GM18868 (cell line): ENCODE results near the gene DTNBP1.

Source experiments
- ATAC-seq: cut with Tn5 transposase; IDR thresholded peaks from one replicate; pipeline ENCODE4 v1.9.1; 2021; ENCODE audit warnings: mild to moderate bottlenecking, moderate library complexity; ENCODE audit not compliant: unreplicated experiment

The DTNBP1 gene

GRCh38 chr6:15594512-15595259, 68.1 kb downstream of the DTNBP1 start:
- ATAC-seq: no peak

GRCh38 chr6:15593798-15594197, 69.0 kb downstream of the DTNBP1 start:
- ATAC-seq: no peak

GRCh38 chr6:15592610-15593009, 70.2 kb downstream of the DTNBP1 start:
- ATAC-seq: no peak

GRCh38 chr6:15588971-15589634, 73.7 kb downstream of the DTNBP1 start:
- no peak for ATAC-seq

DNA sequence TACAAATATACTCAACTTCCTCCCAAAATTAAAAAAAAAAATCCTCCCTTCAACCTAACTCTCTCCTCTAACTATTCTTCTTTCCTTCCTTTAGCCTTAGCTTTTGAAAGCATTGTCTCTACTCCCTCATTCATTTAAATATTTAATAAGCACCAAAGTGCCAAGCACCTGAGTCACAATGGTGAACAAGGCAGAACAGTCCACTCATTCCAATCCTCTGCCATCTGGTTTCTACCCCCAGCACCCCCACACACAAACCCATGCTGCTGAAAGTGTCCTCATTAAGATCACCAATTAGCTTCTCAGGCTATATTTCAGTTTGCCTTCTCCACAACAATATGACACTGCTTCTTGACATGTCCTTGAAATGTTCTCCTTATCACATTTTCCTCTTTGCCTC, 76.3 kb downstream of the DTNBP1 start:
- no peak for ATAC-seq

DNA sequence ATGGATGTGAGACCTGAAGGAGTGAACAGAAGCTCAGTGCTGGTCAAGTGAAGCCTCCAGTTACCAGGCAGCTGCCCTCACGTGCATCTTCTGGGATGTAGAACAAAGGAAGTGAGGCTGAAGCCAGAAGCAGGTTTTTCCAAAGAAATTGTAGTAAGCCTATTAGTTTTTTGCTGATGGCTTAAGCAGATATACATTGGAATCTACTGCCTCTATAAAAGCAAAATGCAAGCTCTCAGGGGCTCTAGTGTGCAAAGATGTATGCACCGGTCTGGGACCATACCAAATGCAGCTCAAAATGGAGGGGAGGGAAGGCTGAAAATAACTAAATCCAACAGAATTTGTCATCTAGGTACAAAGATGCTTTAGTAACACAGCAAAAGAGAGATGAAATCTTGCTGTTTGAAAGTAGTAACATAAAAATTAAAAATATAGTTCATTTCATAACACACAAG, 77.0 kb downstream of the DTNBP1 start:
- ATAC-seq: no peak

- no peak for ATAC-seq
Measured at GRCh38 chr6:15582499-15582898, 80.3 kb downstream of the DTNBP1 start.

DNA sequence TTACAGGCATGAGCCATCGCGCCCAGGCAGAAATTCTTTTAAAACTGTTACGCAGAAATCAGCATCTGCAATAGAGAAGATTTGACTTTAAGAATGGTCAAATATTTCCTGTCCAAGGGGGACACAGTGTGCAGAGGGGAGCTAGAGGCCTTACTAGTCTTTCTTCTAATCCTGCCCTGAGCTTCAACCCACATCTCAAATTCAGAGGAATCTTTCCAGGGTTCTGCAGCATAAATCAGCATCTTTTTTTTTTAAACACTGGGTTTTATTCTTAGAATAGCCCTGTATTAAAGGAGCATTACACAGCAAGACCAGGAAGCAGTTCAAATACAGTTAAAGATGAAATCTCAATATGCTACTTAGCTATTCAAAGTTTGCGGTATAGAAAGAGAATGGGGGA, 81.1 kb downstream of the DTNBP1 start:
- ATAC-seq: no peak

- ATAC-seq: no peak
Measured at GRCh38 chr6:15580326-15580725, 82.5 kb downstream of the DTNBP1 start.

- no peak for ATAC-seq
Measured at GRCh38 chr6:15578716-15579391, 84.0 kb downstream of the DTNBP1 start.

DNA sequence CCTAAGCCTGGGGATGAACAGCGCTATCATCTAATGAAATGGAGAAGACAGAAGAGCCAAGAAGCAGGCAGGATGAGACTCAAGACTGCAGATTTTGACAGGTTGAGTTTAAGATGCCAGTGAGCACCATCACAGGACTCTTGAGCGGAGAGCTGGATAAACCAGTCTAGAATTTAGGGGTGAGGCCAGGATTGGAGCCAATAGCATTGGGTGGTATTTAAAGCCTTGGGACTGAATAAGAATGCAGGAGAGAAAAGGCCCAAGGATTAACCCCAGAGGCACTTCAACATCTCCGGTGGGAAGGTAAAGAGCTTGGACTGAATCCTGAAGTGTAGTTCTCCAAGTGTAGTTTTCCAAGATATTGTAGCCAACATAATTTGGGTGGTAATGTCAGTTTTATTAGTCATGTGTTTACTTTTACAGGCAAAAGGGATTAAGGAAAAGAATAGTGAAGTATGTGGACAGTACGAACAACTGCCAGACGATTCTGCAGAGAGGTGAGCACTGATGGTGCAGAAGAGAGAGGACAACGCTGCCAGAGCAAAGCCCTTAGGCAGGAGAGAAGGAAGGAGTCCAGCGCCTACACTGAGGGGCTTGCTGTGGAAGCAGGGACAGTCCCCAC, 85.2 kb downstream of the DTNBP1 start:
- ATAC-seq: no peak

DNA sequence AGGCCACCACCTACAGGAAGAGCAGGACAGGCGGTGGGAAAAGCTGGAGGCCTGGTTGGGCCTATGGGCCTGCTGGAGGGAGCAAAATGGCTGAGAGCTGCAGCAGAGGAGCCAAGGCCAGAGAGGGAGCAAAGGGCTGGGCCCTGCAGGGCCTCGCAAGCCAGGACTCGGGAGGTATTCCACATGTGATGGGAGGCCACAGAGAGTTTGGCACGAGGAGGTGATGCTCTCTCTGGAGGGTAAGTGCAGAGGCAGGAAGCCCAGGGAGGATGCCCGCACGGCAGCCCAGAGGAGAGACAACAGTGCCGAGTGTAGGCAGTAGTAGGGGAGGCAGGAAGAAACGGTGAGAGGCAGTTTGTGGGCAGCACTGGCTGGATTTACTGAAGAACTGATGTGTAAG, 85.7 kb downstream of the DTNBP1 start:
- no peak for ATAC-seq

DNA sequence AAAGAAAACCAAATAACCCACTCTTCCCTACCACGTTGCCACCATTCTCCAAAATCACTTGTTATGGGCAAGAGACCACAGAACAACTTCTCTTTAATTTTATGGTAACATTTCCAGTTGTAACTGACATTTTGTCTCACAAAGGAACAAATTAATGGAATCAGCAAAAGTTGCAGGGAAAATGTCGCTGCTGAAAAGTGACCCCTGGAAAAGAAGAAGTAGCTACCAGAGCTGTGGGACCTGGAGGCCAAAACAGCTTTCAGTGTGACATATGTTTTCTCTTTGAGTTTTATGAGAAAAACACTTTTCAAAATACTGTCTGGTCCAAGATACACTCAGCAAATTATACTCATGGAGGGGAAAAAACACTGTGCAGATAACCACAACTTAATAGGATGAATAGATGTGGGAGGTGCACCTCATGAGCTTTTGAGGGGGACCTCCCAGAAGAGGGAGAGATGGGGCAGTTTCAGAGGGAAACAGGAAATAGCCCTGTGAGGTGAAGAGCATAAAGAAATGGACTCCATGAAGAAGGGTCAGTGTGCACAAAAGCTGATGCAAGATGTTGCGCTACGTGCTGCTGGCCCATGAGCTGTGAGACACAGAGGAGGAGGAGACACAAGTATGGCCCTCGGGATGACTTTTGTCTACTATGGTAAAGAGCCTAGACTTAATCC, 87.3 kb downstream of the DTNBP1 start:
- ATAC-seq: no peak

DNA sequence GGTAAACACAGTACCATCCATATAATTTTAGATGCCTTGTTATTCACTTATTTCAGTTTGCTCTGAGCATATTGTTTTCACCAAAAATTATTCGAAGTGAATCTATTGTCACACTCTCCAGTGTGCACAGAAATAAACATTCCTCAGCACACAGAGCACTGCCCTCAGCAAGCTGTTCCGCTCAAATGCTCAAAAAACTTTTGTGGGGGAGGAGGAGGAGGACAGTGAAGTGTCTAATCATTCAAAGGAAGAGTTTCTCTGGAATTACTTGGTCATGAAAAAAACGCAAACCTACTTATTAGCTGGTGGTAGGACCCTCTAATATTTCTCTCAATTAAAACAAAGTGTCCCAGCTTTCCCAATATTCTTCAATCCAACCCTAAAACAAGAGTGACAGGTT, 88.3 kb downstream of the DTNBP1 start:
- no peak for ATAC-seq

GRCh38 chr6:15574023-15574422, 88.8 kb downstream of the DTNBP1 start:
- no peak for ATAC-seq

DNA sequence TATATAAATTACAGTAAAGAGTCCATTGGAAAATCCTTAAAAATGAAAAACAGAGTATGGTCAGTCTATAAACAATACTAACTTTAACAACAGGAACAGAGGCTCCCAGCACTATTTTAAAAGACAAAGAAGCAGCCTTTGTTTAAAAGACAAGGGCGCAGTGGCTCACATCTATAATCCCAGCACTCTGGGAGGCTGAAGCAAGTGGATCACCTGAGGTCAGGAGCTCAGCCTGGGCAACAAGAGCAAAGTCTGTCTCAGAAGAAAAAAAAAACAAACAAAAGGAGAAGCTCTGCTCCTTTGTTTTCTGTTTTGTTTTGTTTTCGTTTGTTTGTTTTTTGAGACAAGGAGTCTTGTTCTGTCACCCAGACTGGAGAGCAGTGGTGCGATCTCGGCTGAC, 89.4 kb downstream of the DTNBP1 start:
- no peak for ATAC-seq

DNA sequence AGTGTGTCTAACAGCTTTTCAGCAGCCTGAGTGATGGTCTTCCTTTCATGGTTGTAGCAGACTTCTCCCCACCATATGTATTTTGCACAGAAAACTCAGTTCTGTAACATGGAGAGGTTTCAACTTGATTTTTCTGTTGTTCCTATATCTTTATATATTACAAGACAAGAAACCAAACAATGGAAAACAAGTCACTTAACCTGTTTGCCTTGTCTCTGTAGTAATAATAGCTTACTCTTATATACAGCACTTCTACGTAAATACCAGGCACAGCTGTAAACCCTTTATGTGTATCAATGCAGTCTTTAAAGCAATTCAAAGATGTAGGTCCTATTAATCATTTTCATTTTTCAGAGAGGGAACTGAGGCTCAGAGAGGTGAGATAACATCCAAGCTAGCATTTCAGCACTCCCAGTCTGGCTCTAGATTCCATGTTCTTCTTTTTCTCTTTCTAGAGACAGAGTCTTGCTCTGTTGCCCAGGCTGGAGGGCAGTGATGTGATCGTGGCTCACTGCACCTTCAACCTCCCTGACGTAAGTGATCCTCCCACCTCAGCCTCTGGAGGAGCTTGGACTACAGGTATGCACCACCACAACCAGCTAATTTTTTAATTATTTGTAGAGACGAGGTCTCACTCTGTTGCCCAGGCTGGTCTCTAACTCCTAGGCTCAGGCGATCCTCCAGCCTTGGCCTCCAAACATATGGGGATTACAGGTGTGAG, 90.4 kb downstream of the DTNBP1 start:
- ATAC-seq: no peak

DNA sequence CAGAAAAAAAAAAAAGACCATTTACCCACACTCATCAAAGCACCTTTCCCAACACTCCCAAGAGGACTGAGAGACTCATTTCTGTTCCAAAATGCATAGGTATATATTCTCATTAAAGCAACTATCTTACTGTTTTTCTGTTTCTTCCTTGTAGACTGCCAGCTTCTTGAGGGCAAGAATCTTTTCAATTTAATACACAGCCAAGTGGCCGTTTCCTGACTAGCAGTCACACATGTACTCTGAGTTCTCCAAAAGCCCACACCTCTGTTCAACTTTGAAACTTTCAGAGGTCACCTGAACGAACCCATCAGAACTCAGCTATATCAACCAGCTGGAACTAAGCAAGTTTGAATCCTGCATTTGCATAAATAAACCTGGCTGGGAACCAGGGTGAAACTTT, 92.7 kb downstream of the DTNBP1 start:
- no peak for ATAC-seq

- no peak for ATAC-seq
Measured at GRCh38 chr6:15569035-15569995, 93.5 kb downstream of the DTNBP1 start.
